Ishikawa (cell line): Measurements from ENCODE around the gene TLR4.

Experiments used
- CEBPB ChIP-seq: IDR thresholded peaks from 2 replicates; pipeline ENCODE4 v1.6.1; 2012
- MAX ChIP-seq: IDR thresholded peaks from 2 replicates; pipeline ENCODE4 v1.6.1; 2012
- NFIC ChIP-seq: IDR thresholded peaks from 2 replicates; pipeline ENCODE4 v1.6.1; 2012
- USF1 ChIP-seq: IDR thresholded peaks from 2 replicates; pipeline ENCODE4 v1.6.1; 2012

GRCh38 chr9:117671468-117671867 is 32.7 kb upstream of the TLR4 start:
- TF ChIP-seq USF1 (no peak), CEBPB (no peak), NFIC (no peak), MAX (no peak)
